Vagina (tissue), 2 donors: Measurements from ENCODE around the gene TDRD6.

Source experiments
- CTCF ChIP-seq, 3 experiments: fragments of 450-650 bp in 2 of 3; fragments of 200-600 bp in 1 of 3; sonication (generic) in 1 of 3; IDR thresholded peaks; one replicate each; pipeline ENCODE4 v1.5.1; 2017 to 2019; ENCODE audit warnings: antibody characterized with exemption in 3 of 3, mild to moderate bottlenecking in 2 of 3, moderate library complexity in 2 of 3
- POLR2A ChIP-seq, 2 donors: fragments of 450-650 bp; IDR thresholded peaks; one replicate each; pipeline ENCODE4 v1.6.1; 2017; ENCODE audit warnings: antibody characterized with exemption in 2 of 2, mild to moderate bottlenecking in 2 of 2, moderate library complexity in 2 of 2
- POLR2AphosphoS5 ChIP-seq, 2 donors: sonication (generic); formaldehyde crosslinking; IDR thresholded peaks; one replicate each; pipeline ENCODE4 v1.9.0; 2017; ENCODE audit warnings: antibody characterized with exemption in 2 of 2, mild to moderate bottlenecking in 2 of 2, low read depth in 1 of 2; ENCODE audit not compliant: insufficient read depth in 1 of 2

GRCh38 chr6:46736906-46737305 lies 49.2 kb downstream of the TDRD6 start:
- TF ChIP-seq CTCF (IDR thresholded peaks at IDR 0.05) (no peak), POLR2A (IDR thresholded peaks at IDR 0.05) (no peak), POLR2AphosphoS5 (IDR thresholded peaks at IDR 0.05; ENCODE audit: insufficient read depth in 1 of 2, low read depth in 1 of 2) (no peak)
